Fibroblast of skin of scalp (primary cell): ENCODE data around the gene CASQ1.
A peak's percentile ranks its signal among the peaks of the same experiment; 100 is the strongest.

Experiments
- DNase-seq: peaks from one replicate; pipeline ENCODE4 v3.0.0-alpha.2; 2013

The CASQ1 gene

GRCh38 chr1:160205242-160206035 lies 15.1 kb downstream of the CASQ1 start, which contains the start of gene PEA15:
Gene PEA15, plus strand, starts transcription at chr1:160205384. Its CDS starts 6,161 bp downstream, at chr1:160211545.
- peak; percentile 83 for DNase-seq

GRCh38 chr1:160206036-160206389 lies 15.6 kb downstream of the CASQ1 start:
- DNase-seq: peak; percentile 73

GRCh38 chr1:160206421-160207117 lies 16.2 kb downstream of the CASQ1 start:
- peak; percentile 94 for DNase-seq

GRCh38 chr1:160207118-160207650 lies 16.8 kb downstream of the CASQ1 start:
- DNase-seq: no peak

DNA sequence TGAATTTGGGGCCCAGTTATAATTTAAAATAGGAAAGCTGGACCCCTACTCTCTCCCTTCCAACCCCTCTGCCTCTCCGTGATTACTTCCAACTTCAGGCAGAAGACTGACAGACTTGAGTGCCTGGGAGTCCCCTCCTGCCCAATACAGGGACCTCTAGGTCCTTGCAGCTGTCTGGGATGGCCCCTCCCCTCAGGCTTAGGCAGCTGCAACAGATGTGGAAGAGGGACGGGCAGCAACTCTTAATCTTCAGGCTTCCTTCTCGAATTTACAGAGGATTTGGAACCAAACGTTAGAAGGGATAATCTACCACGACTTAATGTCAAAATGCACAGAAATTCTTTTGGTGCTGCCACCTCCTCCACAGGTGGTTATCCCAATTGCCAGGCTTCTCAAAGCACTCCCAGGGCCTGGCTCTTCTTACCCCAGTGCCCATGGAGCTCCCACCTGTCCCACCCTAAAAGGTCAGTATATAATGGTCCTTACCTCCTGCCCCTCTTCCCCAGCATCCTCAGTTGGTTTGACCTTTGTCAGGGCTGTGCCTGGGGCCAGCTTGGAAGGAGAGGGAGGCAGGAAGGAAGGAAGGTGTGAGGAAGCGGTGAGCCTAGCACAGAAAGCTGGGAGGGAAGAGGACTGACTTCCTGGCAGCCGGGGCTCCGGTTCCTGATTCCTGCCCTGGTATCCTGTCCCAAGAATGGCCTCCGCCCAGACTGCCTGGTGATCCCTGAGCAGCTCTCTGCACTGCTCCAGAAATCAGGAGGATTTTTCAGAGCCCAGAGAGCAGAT lies 17.6 kb downstream of the CASQ1 start:
- no peak for DNase-seq

DNA sequence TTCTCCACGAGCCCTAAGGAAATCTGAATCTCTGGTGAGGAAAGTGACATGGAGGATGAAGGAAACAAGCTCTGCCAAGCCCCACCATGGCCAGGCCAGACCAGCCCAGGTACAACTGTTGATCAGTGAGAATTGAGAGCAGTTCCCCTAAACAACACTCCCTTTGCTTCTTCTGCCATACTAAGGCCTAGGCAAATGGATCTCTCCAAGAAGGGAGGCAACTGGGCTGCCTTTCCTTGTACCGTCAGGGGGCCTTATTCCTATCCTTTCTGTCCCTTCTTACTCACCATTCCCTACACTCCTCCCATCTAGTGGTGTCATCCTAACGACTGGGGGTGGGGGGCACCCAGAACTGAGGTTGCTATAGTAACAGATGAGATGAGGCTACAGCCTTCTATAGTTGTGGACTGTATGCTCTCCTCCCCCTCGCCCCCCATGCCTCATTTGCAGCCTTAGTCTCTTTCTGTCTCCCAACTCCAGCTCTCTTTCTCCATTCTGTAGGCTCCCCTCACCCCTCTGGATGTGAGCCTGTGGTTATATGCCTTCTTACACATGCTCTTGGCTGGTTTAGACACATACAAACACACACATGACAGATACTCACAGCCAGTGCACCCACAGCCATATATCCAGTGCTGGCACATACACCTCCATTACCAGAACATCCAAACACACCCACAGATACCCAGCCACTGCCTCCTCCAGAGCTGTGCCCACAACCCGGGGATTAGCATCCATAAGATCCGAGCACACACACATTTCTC lies 18.4 kb downstream of the CASQ1 start:
- DNase-seq: no peak

DNA sequence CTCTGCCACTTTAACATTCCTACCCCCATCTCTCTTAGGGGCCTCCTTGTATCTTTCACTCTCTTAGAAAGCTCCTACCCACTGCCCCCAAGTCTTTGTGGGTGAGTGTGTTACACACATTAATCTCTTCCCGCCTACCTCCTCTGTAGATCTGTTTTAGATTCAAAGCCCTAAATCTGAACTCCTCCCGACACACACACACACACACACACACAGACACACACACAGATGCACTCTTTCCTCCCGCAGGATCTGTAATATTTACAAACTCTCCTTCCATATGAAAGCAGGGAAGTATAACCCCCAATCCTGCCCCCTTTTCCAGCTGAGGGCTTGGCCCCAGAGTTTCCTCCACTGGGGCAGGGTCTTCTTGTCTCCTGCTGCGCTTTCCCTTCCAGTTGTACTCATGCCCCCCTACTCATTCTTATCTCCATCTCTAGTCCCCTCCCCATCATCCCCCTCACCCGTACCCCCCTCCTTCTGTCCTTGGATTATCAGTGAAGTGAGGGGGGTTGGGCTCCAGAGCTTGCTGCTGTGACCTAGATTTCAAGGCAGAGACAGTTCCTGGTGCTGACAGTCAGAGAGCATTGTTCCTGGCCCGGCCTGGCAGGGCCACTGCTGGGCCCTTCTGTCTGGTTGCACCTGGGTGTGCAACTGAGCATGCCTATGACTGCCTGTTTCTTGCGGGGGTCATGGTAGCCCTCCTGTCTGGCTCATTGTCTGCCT lies 19.1 kb downstream of the CASQ1 start:
- no peak for DNase-seq

GRCh38 chr1:160210561-160210960 lies 20.2 kb downstream of the CASQ1 start:
- DNase-seq: no peak

GRCh38 chr1:160211046-160211790 lies 20.8 kb downstream of the CASQ1 start:
- DNase-seq: no peak

DNA sequence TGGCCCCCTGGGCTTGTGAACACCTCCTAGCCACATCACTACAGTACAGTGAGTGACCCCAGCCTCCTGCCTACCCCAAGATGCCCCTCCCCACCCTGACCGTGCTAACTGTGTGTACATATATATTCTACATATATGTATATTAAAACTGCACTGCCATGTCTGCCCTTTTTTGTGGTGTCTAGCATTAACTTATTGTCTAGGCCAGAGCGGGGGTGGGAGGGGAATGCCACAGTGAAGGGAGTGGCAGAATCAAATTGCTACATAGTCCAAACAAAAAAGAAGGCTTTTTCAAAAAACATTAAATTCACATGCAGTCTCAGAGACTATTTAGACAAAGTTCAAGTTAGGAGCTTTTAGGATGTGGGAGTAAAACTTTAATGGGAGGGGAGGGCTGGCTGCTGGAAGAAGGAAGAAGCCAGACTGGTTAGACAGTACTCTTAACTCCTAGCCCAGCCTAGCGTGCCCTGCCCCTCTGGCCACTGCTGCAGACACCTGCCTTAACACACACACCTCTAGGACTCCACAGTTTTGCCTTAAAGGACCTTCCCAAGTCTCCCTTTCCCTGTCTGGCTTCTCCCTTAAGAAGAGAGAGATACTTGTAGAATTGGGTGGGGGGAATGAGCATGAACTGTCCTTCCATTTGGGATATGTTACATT lies 24.2 kb downstream of the CASQ1 start:
- no peak for DNase-seq

DNA sequence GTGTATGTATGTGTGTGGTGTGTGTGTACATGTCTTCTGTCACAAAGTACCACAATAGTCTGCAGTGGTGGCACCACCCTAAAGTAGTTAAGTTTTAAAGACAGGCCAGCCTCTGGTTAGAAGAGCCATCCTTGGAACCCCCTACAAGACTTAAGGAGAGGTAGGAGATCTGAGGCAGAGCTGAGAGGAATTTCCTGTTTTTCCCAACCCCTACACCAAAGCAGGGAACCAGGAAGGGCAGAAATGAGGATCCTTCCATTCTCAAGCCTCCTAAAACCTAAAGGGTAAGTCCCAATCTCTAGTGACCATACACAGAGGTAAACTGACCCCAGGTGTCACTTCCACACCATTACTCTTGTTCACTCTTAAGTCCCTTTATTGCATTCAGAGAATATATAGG lies 25.9 kb downstream of the CASQ1 start:
- no peak for DNase-seq

DNA sequence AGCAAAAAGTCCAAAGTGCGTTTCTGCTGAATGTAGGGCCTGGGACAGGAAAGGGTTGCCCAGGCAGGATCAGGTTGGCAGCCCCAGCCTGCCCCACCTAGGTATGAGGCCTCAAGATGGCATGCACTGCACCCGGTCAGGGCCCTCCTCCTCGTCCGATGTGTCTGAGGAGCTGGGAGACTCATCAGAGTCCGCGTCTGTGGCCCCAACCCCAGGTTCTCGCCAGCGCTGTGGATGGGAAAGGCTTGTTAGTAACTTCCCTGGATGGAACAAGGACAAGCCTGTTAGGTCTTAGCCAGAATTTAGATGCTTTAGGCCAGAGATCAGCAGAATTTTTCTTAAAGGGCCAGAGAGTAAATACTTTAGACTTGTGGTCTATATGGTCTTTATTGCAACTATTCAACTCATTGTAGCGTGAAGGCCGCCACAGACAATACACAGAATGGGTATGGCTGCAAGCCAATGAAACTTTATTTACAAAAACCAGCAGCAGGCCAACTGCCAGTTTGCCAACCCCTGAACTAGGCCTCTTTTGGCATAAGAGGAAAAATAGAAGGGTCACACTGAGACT lies 27.2 kb downstream of the CASQ1 start:
- DNase-seq: no peak

DNA sequence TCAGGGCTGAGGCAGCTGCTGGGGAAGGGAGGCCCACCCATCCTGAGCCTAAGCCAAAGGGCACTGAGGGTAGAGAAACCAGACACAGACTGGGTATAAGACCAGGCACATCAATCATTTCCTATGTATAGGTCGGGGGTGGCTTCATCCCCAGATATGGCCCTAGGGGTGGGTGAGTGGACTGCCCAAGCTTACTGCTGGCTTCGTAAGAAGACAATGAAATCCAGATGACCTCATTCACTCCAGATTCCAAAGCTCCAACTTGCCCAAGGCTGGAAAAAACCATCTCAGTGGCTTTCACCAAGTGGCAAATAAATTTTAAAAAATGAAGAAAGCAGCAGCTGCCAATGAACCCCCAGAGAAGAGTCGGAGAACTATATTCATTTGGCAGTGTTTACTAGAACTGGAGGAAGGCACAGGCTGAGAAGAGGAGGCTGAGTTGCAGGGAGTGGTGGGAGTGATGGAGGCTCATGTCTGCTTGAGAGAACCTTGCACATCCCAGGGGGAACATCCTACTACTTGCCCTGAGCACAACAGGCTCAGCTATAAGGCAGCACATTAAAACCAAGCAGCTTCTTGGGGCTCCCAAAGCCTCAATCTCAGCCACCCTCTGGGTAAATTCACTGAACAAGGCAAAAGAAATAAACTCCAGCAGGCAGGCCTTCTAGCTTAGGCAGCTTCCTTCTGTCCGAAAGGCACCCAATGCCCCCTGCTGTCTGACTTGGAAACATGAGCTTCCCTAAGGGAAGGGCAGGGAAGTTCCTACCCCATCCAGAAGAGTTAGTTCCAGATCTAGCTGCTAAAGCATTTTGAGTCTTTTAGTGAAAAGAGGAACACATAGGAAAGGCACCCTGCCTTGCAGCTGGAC lies 28.9 kb downstream of the CASQ1 start:
- DNase-seq: peak; percentile 77

DNA sequence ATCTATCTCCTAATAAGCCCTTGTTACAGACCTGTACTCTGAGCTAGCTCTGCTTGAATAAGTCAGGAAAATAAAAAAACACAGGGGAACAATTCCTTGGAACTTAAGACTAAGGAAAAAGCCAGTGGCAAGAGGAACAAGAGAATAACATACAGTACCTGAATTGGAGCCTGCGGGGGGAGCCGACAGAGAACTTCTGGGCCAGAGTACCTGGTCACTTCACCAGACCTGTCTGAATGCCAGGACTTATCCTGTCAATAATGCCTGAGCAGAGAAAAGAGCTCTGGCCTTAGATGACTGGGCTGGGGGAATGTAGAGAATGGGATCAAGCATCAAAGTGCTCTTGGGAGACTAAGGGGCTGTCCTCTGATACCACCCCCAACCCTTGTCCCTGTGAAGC lies 29.9 kb downstream of the CASQ1 start:
- no peak for DNase-seq

GRCh38 chr1:160221089-160221488 lies 30.7 kb downstream of the CASQ1 start:
- no peak for DNase-seq

- peak; percentile 70 for DNase-seq
Observed at GRCh38 chr1:160222546-160222945, 32.2 kb downstream of the CASQ1 start.

- no peak for DNase-seq
Observed at GRCh38 chr1:160224606-160225005, 34.2 kb downstream of the CASQ1 start.

- no peak for DNase-seq
Observed at GRCh38 chr1:160225345-160225744, 35.0 kb downstream of the CASQ1 start.

GRCh38 chr1:160226623-160227022 lies 36.2 kb downstream of the CASQ1 start:
- DNase-seq: no peak
